SJSA1 (cell line): Measurements from ENCODE around the gene ASB15. TPM values are rescaled to one million over a fixed set of nuclear protein-coding genes. Genes with fewer than 3 reads are reported as not detected.
A peak's percentile ranks its signal among the peaks of the same experiment; 100 is the strongest.

Source experiments
- DNase-seq, 2 experiments: peaks; one replicate each; pipeline ENCODE4 v3.0.0-alpha.2; 2015 to 2020; ENCODE audit warnings: low spot score in 2 of 2, low read depth in 1 of 2
- H3K27ac ChIP-seq: fragments of 250-450 bp; sonication (Bioruptor Pico); 2 replicates; pipeline ENCODE4 v1.5.1; 2020; ENCODE audit warnings: mild to moderate bottlenecking, moderate library complexity
- H3K27me3 ChIP-seq: fragments of 250-450 bp; sonication (Bioruptor Pico); replicated peaks from 2 replicates; pipeline ENCODE4 v1.5.1; 2020; ENCODE audit warnings: mild to moderate bottlenecking, moderate library complexity
- H3K36me3 ChIP-seq: fragments of 250-450 bp; sonication (Bioruptor Pico); 2 replicates; pipeline ENCODE4 v1.5.1; 2020; ENCODE audit warnings: mild to moderate bottlenecking
- H3K4me1 ChIP-seq: fragments of 250-450 bp; sonication (Bioruptor Pico); replicated peaks from 2 replicates; pipeline ENCODE4 v1.6.1; 2021; ENCODE audit warnings: mild to moderate bottlenecking
- H3K4me3 ChIP-seq: fragments of 250-450 bp; sonication (Bioruptor Pico); 2 replicates; pipeline ENCODE4 v1.5.1; 2020; ENCODE audit warnings: mild to moderate bottlenecking
- H3K9me3 ChIP-seq: fragments of 250-450 bp; sonication (Bioruptor Pico); replicated peaks from 2 replicates; pipeline ENCODE4 v1.5.1; 2020; ENCODE audit warnings: mild to moderate bottlenecking
- total RNA-seq: library from RNA; depleted of rRNA; stranded (reverse); fragments of >200 nt; shearing (Covaris generic); gene quantifications from 2 replicates; pipeline ENCODE4 v1.2.3, GENCODE V29; 2014

Gene ASB15
- total RNA-seq, 1 experiment from 2014 or later, result 1.0 TPM

DNA sequence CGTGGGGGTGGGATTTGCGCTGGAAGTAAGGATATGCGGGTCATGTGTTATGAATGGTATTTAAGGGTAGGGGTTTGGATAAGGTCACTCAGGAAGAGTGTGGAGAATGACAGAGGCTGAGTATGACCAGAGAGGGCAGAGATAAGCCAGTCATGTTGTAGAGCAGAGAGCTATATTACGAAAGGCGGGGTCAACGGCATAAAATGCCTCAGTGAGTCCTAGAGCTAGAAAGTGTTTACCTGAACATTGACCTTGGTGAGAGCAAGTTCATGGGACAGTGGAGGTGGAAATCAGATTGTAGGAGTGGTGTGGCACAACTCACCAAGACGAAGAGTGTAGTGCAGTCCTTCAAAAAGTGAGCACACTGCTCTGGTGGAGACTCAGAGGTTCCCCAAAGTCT is 67.9 kb downstream of the ASB15 start:
- H3K27me3 ChIP-seq, result peaks cover 7% of the 10 kb centered on the region; the same call in 1 of the 2 replicates
- no peak overlapping the region for H3K27ac ChIP-seq
- no peaks in the 10 kb centered on the region; the same call in 1 of the 2 replicates for H3K4me1 ChIP-seq
- no peaks in the 10 kb centered on the region for H3K9me3 ChIP-seq
- H3K4me3 ChIP-seq, result no peak overlapping the region
- no peaks in the 10 kb centered on the region for H3K36me3 ChIP-seq
- DNase-seq, result no peak

DNA sequence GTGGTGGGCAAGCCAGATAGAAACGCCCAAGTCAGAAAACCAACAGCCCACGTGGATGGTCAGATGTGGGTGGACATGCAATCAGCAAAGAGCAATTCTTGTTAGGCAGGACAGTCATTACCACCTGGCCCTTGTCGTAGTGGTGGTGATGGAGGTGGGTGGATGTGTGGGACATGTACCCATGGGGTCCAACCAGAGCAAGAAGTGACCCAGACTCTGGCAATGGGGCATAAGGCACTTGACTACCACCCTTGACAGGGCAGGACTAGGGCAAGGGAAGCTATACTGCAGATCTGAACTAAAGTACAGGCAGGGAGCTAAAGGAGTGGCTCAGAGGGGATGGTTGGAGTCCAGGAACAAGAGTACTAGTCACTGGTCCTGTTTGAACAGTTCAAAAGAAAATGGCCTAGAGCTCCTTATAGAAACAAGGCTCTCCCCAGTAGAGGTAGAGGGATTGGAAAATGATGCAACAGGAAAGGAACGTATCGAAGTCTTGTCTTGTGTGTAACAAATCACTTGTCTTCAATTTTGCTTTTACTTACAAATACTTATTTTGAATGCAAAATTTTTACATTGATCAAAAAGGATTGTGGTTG is 71.6 kb downstream of the ASB15 start:
- peaks cover 7% of the 10 kb centered on the region; the same call in 1 of the 2 replicates for H3K27me3 ChIP-seq
- no peak overlapping the region for H3K27ac ChIP-seq
- no peaks in the 10 kb centered on the region; the same call in 1 of the 2 replicates for H3K4me1 ChIP-seq
- no peak for DNase-seq
- no peaks in the 10 kb centered on the region for H3K36me3 ChIP-seq
- H3K4me3 ChIP-seq, result no peak overlapping the region
- H3K9me3 ChIP-seq, result no peaks in the 10 kb centered on the region

DNA sequence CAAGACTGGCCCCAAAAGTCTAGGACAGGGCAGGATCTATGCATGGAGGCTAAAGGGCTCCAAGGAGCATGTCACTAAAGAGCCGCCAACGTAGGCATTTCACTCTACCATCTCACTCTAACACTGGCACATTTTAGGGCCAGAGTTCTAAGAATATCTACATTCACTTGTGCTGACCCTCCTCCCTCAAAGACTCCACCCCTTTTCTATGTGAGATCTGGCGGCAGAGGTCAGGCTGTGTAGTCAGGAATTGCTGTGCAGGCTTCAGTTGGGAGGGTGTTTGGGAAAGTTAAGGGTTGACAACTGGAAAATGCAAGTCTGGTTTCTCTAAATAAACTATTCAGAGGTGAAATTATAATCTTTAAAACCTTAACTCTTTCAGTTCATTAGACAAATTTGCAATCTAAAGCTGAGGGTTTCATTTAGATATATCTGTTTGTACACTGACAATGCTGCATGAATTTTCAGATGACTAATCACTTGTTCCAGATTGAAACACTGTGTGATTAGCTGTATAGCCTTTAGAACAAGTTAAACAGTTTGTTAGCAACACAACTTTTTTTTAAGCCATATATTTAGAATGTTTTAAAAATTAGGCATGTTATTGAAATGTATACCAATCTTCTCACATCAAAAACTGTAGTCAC is 72.3 kb downstream of the ASB15 start:
- Histone ChIP-seq H3K4me1 (no peaks in the 10 kb centered on the region; the same call in 1 of the 2 replicates), H3K27me3 (peaks cover 5% of the 10 kb centered on the region; the same call in 1 of the 2 replicates), H3K27ac (no peak overlapping the region), H3K9me3 (no peaks in the 10 kb centered on the region), H3K36me3 (no peaks in the 10 kb centered on the region), H3K4me3 (no peak overlapping the region)
- DNase-seq, result no peak

DNA sequence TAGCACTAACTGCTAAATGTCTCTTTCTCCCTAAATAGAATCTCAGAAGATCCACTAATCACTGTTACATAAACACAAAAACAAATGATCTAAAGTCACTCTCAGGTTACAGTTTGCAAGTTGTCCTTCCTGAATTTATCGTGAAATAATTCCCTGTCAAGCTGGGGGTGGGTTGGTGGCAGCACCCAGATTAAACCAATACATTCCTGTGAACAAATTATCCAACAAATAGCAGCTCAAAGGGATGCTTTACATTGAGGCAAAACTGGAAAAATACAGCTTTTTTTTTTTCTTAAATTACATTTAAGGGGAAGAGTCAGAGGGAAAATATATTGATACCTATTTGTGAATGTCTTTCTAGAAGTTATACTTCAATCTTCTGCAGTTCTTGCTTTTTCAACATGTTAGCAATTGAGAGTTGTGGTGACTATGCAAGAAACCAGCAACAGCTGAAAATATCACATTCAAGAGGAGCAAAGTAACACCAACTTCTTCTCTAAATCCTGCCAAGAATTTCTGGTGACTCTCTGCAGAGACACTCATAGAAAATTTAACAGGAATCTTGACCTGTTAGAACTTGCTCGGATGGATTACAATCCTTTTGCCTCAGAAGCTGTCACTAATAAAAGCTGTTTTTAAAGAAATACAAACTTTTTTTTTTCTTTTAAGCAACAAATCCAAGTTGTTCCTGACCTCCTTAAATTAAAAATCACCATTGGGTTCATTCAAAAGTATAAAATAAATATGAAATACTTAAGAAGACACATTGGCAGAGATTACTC is 73.0 kb downstream of the ASB15 start:
- H3K36me3 ChIP-seq, result no peaks in the 10 kb centered on the region
- no peaks in the 10 kb centered on the region for H3K9me3 ChIP-seq
- no peak overlapping the region for H3K27ac ChIP-seq
- no peak overlapping the region for H3K4me3 ChIP-seq
- DNase-seq, result no peak
- H3K27me3 ChIP-seq, result peaks cover 5% of the 10 kb centered on the region; the same call in 1 of the 2 replicates
- H3K4me1 ChIP-seq, result no peaks in the 10 kb centered on the region; the same call in 1 of the 2 replicates

DNA sequence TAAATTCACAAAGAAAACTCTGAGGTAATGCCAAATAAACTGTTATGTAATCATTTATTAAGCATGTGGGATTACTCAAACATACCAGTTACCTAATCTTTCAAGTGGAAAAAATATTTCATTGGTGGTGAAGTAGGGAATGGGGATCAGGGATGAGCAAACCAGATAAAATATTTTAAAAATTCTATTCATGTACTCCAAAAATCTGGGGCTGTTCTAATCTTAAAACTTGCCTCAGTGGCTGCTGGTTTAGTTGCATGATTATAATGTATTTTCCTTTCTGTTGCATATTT is 73.5 kb downstream of the ASB15 start:
- peaks cover 5% of the 10 kb centered on the region; the same call in 1 of the 2 replicates for H3K27me3 ChIP-seq
- H3K9me3 ChIP-seq, result no peaks in the 10 kb centered on the region
- H3K4me3 ChIP-seq, result no peak overlapping the region
- no peak overlapping the region for H3K27ac ChIP-seq
- DNase-seq, result no peak
- H3K4me1 ChIP-seq, result no peaks in the 10 kb centered on the region; the same call in 1 of the 2 replicates
- H3K36me3 ChIP-seq, result no peaks in the 10 kb centered on the region

DNA sequence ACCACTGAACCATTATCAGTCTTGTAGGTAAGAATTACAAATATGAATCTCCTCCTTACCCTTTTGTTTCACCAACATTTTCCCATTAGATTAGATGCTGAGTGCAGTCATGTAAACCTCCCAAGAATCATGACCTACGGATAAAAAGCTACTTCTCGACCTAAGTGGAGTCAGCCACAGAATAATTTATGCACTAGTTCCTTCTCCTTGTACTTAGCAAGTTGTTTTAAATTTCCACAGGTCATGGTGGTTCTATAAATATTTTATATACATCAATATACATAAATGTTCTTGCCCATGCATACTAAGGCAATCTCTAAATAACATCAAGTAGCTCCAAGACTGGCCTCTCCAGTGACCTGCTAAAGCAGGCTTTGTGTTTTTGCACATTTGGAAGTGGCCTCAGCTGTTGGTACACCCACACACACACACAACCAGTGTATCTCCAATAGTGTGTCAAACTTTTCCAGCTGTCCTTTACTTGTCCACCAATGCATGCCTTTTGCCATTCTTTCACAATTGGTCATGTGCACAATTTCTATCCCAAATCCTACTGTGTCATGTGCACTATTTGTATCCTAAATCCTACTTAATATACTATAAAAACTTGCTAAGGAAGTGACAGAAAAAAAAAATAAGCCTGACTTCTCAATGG is 75.6 kb downstream of the ASB15 start:
- peaks cover 5% of the 10 kb centered on the region; the same call in 1 of the 2 replicates for H3K27me3 ChIP-seq
- no peaks in the 10 kb centered on the region for H3K9me3 ChIP-seq
- H3K4me1 ChIP-seq, result no peaks in the 10 kb centered on the region; the same call in 1 of the 2 replicates
- no peak overlapping the region for H3K27ac ChIP-seq
- H3K36me3 ChIP-seq, result no peaks in the 10 kb centered on the region
- H3K4me3 ChIP-seq, result no peak overlapping the region
- no peak for DNase-seq

DNA sequence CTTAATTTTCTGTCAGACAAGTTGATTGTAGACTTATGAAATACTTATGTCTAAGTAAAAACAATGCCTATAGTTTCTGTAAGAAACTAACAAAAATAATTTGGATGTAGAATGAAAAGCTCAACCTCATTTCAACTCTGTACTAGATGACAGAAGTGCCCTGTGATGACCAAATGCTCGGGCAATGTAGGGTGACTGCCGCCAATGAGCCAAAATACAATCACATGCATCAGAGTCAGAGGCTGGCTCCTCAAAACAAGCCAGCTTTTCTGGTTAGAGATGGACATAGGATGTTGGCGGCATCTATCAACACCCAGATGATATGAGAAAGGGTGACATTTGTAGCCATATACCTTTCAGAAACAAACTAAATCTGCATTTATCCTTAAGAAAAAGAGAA is 78.0 kb downstream of the ASB15 start:
- Histone ChIP-seq H3K4me1 (no peaks in the 10 kb centered on the region; the same call in 1 of the 2 replicates), H3K27ac (no peak overlapping the region), H3K36me3 (peaks cover 6% of the 10 kb centered on the region; the same call in 1 of the 2 replicates), H3K27me3 (no peaks in the 10 kb centered on the region), H3K4me3 (no peak overlapping the region), H3K9me3 (no peaks in the 10 kb centered on the region)
- DNase-seq, result no peak

DNA sequence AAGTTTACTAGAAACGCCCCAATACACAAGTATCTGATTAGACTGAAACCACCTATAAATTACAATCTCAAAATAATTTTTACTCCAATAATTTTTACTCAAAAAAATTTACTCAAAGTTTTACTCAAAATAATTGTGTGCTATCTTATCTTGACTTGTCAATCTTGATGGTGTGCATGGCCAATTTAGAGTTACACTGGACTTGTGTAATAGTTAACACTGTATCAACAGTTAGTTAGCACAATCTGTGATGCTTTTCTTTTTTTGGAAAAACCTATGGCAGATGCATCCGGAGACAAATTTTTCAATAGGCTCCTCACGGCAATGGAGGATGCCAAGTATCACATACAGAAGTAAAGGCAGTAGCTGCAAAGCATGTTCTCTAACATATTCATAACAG is 79.0 kb downstream of the ASB15 start:
- Histone ChIP-seq H3K9me3 (no peaks in the 10 kb centered on the region), H3K4me3 (no peak overlapping the region), H3K4me1 (no peaks in the 10 kb centered on the region; the same call in 1 of the 2 replicates), H3K27me3 (no peaks in the 10 kb centered on the region), H3K36me3 (peaks cover 8% of the 10 kb centered on the region; the same call in 1 of the 2 replicates), H3K27ac (no peak overlapping the region)
- no peak for DNase-seq

DNA sequence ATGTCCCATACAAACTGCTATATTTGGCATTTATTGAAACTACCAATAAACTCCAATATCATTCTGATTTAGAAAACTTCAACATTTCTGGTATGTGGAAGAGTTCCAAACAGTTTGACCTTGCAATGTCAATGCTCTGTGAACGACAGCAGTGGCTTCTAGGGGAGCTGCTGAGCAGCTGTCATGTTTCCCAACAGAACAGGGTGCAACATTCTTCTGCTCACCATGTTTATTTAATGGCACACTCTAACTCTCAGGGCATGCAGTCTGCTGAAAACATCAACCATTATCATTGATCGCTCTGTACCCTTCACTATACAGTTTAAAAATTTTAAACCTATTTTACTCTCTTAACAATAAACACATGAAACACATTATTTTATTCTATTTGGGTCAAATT is 79.9 kb downstream of the ASB15 start:
- no peak overlapping the region for H3K4me3 ChIP-seq
- DNase-seq, result no peak
- no peaks in the 10 kb centered on the region; the same call in 1 of the 2 replicates for H3K4me1 ChIP-seq
- H3K27me3 ChIP-seq, result no peaks in the 10 kb centered on the region
- no peaks in the 10 kb centered on the region for H3K9me3 ChIP-seq
- peaks cover 8% of the 10 kb centered on the region for H3K36me3 ChIP-seq
- no peak overlapping the region for H3K27ac ChIP-seq

DNA sequence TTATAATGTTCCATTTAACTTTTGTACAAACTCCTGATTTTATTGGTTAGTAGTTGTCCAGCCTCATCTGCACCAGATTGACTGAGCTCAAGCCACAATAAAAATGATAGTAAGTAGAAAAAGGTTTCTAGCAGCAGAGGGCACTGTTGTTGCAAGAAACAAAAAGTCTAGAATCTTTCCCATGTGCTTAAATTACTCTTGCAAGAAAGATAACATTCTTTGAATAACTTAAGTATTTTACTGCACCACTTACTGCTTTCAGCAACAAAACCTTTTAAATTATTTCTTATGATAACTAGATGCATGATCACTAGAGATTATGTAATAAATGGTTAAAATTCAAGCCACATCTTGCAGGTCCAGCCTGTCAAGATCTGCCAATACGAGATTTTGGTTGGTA is 81.1 kb downstream of the ASB15 start:
- Histone ChIP-seq H3K4me3 (no peak overlapping the region), H3K27me3 (no peaks in the 10 kb centered on the region), H3K9me3 (no peaks in the 10 kb centered on the region), H3K4me1 (no peaks in the 10 kb centered on the region; the same call in 1 of the 2 replicates), H3K36me3 (peaks cover 8% of the 10 kb centered on the region), H3K27ac (no peak overlapping the region)
- DNase-seq, result peak in 1 of 2 experiments; percentile 68

DNA sequence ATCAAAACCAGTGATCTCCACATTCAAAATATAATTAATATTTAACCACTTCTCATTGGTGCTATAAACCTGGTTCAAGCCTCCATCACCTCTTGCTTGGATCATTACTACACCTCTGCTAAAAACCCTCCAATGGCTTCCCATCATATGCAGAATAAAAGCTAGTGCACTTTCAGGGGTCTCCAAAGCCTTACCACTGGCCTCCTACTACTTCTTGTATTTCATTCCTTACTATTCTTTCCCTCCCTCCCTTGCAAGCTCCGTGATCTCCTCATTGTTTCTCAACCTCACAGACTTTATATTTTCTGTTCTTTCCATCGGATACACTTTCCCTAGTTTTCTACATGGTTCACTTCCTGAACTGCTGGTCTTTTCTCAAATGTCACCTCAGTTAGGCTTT is 85.5 kb downstream of the ASB15 start:
- Histone ChIP-seq H3K27ac (no peak overlapping the region), H3K4me3 (no peak overlapping the region), H3K36me3 (peaks cover 36% of the 10 kb centered on the region), H3K27me3 (no peaks in the 10 kb centered on the region), H3K9me3 (no peaks in the 10 kb centered on the region), H3K4me1 (no peaks in the 10 kb centered on the region; the same call in 1 of the 2 replicates)
- no peak for DNase-seq

DNA sequence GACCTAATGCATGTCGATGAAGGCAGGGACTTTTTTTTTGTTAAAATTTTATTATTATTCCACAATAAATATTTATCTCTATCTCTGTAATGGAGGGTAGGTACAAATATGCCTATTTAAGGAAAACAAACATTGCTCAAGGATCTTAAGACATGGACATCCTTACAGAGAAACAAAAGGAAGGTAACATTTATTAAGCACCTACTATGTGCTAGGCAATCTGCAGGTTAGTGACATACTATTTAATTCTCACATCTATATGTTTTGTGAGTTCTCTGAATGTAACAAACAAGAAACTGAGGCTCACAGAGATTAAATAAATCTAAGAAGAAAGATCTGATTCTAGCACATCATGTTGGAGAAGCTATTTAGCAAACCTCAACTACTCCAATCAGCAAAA is 86.1 kb downstream of the ASB15 start:
- H3K4me1 ChIP-seq, result no peaks in the 10 kb centered on the region; the same call in 1 of the 2 replicates
- H3K36me3 ChIP-seq, result peaks cover 40% of the 10 kb centered on the region
- no peak for DNase-seq
- H3K27me3 ChIP-seq, result no peaks in the 10 kb centered on the region
- H3K9me3 ChIP-seq, result no peaks in the 10 kb centered on the region
- H3K27ac ChIP-seq, result no peak overlapping the region
- no peak overlapping the region for H3K4me3 ChIP-seq
